Measurements from ENCODE around the gene KCNMB3.
"Not testable (repeated sequence)": the region's sequence is repeated elsewhere in the genome, so short reads cannot be mapped to it uniquely, and the experiment has no call there.

Gene KCNMB3

DNA sequence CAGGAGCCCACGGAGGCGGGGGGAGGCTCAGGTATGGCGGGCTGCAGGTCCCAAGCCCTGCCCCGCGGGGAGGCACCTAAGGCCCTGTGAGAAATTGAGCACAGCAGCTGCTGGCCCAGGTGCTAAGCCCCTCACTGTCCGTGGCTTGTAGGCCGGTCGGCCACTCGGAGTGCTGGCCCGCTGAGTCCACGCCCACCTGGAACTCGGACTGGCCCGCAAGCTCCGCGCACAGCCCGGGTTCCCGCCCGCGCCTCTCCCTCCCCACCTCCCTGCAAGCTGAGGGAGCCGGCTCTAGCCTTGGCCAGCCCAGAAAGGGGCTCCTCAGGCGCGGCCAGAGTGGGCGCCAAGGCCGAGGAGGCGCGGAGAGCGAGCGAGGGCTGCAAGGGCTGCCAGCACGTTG is 12.2 kb upstream of the KCNMB3 start:
- no peak for DNase-seq

DNA sequence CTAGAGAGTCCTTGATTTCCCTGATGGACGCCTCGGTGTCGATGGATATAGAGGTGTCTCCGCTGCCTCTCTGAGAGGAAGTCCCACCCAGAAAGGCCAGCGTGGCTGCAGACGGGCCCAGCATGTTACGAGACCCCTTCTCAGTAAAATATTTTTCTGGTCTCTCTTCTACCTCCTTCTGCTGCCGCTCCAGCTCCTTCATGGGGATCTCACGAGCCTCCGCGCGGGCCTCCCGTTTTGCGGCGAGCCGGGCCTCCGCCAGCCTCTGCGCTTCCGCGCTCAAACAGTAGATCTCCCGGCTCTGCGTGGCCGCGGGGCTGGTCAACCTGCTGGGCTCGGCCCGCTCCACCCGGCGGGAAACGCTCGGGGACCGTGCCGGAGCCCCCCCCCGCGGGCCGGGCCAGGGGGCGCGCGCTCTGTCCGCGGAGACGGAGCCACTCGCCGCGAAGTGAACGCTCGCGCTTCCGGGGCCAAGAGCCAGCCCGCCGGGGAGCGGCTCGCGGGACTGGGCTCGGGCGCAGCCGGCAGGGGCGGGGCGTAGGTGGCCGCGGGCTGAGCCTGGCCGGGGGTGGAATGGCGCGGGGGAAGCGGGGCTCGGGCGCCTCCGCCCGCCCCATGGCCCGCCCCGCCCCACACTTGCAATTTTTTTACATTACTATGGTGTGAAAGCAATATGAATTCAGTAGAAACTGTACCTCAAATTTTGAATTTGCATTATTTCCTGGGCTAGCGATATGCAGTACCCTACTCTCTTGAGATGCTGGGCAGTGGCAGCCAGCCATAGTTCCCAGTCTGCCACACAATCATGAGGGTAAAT is 10.2 kb upstream of the KCNMB3 start:
- peak; percentile 67 for DNase-seq

GRCh38 chr3:179259959-179260756 is 9.2 kb upstream of the KCNMB3 start:
- DNase-seq: not testable (repeated sequence)

GRCh38 chr3:179258820-179259219 is 7.9 kb upstream of the KCNMB3 start:
- no peak for DNase-seq

GRCh38 chr3:179257742-179258141 is 6.8 kb upstream of the KCNMB3 start:
- not testable (repeated sequence) for DNase-seq

DNA sequence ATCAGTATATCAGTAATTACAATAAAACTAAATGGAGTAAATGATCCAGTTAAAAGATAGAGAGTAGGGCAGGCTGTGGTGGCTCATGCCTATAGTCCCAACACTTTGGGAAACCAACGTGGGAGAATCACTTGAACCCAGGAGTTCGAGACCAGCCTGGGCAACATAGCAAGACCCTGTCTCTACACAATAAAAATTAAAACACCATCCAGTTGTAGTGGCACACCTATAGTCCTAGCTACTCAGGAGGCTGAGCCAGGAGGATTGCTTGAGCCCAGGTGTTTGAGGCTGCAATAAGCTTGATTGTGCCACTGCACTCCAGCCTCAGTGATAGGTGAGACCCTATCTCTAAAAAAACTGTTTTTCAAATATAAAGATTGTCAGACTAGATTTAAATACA is 5.9 kb upstream of the KCNMB3 start:
- no peak for DNase-seq

DNA sequence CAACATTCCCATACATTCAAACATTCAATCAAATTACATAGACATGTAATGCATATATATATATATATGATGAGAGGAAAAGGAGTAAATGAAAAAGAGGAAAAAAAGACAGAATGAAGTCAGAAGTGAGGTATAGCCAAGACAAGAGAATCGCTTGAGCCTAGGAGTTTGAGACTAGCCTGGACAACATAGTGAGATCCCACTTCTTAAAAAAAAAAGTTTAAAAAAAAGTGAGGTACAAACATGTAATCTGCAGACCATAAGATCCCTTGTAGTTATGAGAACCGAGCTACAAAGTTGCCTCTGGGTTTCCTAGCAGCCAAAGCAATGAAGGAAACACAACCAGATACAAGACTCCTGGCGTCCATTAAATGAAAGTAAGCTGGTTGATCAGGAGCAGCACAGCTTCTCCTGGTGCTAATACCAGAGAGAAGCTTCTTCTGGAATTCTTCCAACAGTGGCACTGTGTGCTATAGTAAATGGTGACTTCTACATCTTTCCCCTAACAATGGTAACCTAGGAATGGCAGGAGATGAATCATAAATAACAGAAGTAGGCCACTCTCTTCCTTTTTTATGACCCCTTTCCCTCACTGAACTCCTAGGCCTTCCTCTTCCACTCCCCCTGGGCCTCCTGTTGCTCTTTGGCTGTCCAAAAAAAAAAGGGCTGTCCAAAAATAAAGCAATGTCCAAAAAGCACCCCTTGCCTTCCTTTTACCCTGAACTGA is 3.5 kb downstream of the KCNMB3 start:
- no peak for DNase-seq

DNA sequence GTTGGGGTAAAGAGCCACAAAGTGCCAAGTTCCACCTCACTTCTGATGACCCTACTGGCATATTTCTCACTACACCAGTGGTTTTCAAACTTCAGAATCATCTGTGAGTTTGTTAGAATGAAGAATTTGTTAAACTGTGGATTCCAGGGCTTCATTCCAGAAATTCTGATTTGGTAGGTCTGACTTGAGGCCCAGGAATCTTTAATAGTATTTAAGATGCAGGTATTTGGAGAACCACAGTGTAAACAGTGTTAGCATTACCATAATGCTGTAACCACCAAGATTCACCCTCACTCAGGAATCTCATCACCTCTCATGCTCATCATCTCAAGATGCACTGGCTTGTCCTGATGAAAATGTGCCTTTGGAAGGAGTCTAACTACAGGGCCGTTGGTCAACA is 6.0 kb downstream of the KCNMB3 start:
- no peak for DNase-seq

- DNase-seq: not testable (repeated sequence)
Measured at GRCh38 chr3:179242859-179243258, 8.1 kb downstream of the KCNMB3 start.

GRCh38 chr3:179240299-179240698 is 10.6 kb downstream of the KCNMB3 start:
- not testable (repeated sequence) for DNase-seq

DNA sequence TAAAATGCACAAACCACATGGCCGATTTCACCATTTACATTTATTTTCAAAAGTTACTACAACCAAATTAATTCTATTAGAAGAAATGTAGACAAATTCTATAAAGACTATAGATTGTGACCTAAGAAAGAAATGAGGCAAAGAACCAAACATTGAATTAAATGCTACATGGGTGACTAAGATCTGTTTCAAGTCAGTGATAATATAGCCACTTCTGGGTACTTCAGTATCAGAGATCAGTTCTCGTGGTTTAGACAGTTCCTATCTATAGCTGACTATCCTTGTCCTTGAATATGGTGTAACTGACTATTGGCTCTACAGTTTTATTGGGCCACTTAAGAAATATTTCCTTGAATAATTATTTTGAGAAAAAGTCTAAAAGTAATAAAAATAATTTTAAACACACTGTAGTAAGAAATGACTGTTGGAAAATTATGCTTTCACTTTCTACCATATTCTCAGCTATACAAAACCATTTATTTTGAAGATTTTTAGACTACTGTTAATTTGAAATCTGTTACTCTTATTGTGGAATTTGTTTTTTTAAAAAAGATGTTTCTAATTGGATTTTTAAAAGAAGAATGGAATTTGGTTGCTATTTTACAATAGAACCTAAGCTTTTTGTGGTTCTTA is 14.1 kb downstream of the KCNMB3 start:
- no peak for DNase-seq

DNA sequence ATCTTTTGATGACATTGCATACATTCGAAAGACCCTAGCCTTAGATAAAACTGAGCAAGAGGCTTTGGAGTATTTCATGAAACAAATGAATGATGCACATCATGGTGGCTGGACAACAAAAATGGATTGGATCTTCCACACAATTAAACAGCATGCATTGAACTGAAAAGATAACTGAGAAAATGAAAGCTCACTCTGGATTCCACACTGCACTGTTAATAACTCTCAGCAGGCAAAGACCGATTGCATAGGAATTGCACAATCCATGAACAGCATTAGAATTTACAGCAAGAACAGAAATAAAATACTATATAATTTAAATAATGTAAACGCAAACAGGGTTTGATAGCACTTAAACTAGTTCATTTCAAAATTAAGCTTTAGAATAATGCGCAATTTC is 16.7 kb downstream of the KCNMB3 start:
- DNase-seq: no peak

GRCh38 chr3:179233043-179233442 is 17.9 kb downstream of the KCNMB3 start:
- DNase-seq: no peak

DNA sequence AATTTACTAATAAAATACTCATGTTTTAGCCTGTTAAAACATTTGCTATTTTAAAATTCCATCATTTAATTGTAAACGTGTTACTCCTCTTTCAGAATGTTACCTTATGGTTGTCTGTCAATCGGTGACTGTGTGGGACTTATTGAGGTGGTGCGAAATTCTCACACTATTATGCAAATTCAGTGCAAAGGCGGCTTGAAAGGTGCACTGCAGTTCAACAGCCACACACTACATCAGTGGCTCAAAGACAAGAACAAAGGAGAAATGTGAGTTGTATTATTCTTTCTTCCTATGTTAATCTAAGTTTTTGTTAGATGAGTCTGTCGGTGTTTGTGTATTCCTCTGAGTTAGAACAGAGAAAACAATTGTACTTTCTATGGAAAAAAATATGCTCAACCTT is 21.7 kb downstream of the KCNMB3 start:
- no peak for DNase-seq

GRCh38 chr3:179227349-179227748 is 23.6 kb downstream of the KCNMB3 start:
- no peak for DNase-seq

DNA sequence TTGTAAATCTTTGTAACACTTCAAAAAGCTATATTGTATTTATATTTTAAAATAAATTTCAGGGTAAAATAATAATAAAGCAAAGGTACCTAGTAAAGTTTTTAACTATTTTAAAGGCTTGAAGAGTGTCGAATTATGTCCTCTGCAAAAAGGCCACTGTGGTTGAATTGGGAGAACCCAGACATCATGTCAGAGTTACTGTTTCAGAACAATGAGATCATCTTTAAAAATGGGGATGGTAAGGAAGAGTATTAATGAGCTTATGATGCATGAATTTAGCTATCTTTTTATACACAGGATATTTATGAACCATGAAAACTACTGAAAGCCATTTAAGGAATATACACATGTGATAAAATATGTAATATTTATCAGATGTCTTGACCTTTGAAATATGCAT is 26.3 kb downstream of the KCNMB3 start:
- DNase-seq: no peak

- DNase-seq: no peak
Measured at GRCh38 chr3:179223548-179223947, 27.4 kb downstream of the KCNMB3 start.

DNA sequence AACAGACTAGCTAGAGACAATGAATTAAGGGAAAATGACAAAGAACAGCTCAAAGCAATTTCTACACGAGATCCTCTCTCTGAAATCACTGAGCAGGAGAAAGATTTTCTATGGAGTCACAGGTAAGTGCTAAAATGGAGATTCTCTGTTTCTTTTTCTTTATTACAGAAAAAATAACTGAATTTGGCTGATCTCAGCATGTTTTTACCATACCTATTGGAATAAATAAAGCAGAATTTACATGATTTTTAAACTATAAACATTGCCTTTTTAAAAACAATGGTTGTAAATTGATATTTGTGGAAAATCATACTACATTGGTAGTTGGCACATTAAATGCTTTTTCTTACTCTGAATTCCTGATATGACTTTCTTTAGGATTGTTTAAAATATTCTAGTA is 32.7 kb downstream of the KCNMB3 start:
- DNase-seq: not testable (repeated sequence)

DNA sequence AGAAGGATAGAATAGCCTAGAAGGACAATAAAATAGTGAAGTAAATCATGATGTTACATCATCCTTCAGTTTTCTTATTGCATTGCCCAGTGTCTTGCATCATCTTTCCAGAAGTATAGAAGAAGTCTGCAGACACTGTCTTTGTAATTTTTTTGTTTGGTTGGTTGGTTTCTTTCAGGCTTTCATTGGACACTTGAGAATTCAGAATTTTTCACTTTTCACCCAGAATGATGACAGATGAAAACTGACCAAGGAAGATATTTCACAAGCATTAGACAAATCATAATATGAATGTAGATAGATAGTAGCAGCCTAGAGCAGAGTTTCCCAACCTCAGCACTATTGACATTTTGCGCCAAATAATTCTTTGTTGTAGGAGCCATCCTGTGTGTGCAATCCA is 35.4 kb downstream of the KCNMB3 start:
- DNase-seq: not testable (repeated sequence)

DNA sequence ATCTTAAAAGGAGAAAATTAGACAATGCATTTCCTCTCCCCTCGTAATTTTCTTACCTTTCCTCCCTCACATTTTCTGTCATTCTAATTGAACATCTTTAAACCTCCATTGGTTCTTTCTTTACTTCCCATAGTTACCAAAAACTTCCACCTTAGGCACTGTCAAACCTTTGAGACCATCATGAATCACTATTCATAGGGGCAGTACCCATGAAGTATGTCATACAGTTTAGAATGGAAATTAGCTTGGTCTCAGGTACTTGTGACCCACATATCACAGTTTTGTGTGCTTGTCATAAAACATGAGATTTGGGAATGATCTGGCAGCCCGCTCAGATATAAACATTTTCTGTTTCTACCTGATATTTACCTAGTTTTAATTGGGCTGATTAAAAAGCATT is 50.1 kb downstream of the KCNMB3 start:
- no peak for DNase-seq

GRCh38 chr3:179196700-179197099 is 54.2 kb downstream of the KCNMB3 start:
- no peak for DNase-seq

GRCh38 chr3:179196098-179196497 is 54.8 kb downstream of the KCNMB3 start:
- DNase-seq: no peak

- DNase-seq: no peak
Measured at GRCh38 chr3:179194931-179195330, 56.0 kb downstream of the KCNMB3 start.

Measured in activated naive CD4-positive, alpha-beta T cell treated with anti-CD3 and anti-CD28 coated beads, Interleukin-2, amount 50 U/mL, for 16 hours (primary cell).